Diencephalon (tissue), 1 donor: Measurements from ENCODE around the gene NAT14. TPM values are rescaled to one million over a fixed set of nuclear protein-coding genes. Genes with fewer than 3 reads are reported as not detected.

ENCODE experiments used
- total RNA-seq: library from RNA; depleted of rRNA; stranded (reverse); fragments of >200 nt; gene quantifications from one replicate; pipeline ENCODE4 v1.2.3, GENCODE V29; 2014

Gene NAT14, protein sequence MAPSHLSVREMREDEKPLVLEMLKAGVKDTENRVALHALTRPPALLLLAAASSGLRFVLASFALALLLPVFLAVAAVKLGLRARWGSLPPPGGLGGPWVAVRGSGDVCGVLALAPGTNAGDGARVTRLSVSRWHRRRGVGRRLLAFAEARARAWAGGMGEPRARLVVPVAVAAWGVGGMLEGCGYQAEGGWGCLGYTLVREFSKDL
- 20.3 TPM for total RNA-seq

DNA sequence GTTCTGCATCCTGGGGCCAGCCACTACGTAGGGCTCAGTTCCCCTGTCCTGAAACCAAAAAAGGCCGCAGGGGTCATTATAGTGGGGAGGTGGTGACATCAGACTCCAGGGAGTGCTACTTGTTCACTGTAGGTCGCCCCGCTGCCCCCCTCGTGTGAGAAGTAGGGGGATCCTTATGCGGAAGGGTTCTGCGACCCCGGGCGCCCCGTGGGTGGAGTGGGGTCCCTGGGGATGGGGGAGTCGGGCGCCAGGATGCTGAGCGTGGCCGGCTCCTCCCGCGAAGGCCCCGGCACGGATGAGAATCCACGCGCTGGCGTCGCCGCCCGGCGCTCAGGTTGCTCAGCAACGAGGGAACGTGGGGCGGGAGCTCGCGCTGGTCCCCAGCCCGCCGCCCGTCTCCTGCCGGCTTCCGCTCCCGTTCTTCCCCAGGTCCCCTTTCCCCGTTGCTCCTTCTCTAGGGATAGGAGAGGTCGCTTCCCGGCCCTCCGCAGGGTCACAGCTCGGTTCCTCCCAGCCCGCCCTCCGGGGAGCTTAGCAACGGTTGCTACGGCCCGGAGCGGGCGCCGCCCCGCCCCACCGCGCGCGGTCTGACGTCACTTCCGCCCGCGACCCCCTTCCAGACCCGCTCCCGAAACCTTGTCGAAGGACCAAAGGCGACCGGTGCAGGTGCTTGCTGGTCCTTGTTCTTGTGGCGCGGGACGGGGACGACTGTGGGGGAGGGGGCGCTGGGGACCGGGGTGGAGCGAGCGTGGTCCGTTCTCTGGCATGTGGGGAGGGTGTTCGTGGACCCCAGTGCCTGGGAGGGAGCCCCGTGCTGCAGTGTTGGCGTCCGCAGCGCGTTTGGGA, at the start of gene NAT14:
NAT14 (plus strand) TSS at position 596 of the 846 bp plus-strand sequence. CDS start 521 bp downstream, outside the sequence.

DNA sequence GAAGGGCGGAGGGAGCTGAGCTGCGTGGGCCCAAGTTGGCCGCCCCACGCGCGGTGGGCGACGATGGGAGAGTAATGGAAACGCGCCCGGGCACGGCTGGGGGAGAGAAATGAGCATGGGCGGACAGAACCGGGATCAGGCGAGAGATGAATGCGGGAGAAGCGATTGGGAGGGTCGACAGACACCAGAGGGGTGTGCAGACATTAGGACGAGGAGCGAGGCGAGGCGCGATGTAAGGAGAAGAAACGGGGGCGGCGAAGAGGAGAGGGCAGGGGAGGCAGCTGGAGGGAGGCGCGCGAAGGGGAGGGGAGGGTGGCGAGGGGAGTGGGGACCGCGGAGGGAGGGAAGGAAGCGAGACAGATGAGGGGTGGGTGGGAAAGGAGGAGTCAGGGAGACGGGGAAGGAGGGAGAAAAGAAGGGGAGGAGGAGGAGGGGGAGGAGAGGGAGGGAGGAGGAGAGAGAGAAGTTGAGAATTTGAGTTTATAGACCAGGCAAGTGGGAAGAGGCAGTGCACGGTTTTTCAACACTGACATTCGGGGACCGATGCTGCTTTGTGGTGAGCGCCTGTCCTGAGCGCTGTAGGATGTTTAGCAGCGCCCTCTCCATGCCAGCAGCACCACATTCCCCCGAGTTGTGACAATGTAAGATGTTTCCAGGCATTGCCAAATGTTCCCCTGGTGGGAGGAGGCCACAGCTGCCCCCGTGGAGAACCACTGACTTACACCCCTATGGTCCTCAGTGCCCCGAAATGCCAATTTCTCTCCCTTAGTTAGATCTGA, 41.8 kb upstream of the NAT14 start, which contains the start of gene SHISA7:
SHISA7 (minus strand) TSS at position 256 of the 779 bp plus-strand sequence. CDS start 437 bp downstream, outside the sequence.

DNA sequence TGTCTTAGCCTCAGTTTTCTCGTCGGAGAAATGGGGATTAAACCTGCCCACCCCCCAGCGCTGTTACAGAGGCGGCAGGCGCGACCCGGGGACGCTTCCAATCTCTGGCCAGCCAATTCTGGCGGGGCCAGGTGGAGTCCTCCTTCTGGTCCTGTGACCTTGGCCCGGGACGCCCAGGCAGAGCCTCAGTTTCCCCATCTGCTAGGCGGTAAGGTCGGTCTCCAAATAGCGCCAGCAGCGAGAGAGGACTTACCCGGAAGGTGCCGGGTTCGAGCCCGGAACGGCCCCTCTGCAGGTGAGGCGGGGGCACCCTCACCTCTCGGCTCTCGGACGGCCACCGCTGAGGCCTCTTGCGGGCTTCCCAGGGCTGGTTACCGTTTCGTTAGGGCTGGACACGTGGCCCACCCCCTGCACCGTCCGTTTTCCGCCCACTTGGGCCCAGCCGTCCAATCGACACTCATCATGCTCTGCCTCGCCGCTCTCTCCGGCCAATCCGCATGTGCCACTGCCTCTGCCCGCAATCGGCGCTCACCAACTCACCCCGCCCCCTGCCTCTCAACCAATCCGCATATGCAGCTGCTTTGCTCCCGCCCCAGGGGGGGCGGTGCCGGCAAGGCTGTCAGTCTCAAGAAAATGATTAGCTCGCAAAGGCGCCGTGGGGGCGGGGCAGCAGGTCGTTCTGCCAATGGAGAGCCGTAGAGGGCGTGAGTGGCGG, 23.6 kb upstream of the NAT14 start, which contains the start of gene ISOC2:
ISOC2 (minus strand) TSS at position 384 of the 715 bp plus-strand sequence. CDS start 5,156 bp downstream, outside the sequence.

DNA sequence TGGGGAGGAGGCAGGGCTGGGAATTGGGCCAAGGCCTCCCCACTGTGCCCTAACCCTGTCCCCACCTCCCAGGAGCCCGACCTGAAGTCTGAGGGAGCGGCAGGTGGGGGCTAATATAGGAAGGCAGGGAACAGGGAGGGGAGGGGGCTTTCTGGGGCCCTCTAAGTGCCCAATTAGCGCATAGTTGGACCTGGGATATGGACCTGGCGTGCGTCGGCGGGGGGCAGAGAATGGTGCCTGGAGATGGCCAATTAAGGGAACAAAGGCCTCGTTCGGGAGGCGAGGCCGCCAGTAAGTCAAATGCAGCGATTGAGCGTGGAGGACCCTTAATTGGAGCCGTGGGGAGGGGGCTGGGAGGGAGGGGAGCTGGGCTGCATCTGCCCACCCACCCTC, 20.3 kb upstream of the NAT14 start, which contains the start of gene C19orf85:
C19orf85 (minus strand) TSS at position 90 of the 393 bp plus-strand sequence. CDS start 197 bp downstream, outside the sequence.

DNA sequence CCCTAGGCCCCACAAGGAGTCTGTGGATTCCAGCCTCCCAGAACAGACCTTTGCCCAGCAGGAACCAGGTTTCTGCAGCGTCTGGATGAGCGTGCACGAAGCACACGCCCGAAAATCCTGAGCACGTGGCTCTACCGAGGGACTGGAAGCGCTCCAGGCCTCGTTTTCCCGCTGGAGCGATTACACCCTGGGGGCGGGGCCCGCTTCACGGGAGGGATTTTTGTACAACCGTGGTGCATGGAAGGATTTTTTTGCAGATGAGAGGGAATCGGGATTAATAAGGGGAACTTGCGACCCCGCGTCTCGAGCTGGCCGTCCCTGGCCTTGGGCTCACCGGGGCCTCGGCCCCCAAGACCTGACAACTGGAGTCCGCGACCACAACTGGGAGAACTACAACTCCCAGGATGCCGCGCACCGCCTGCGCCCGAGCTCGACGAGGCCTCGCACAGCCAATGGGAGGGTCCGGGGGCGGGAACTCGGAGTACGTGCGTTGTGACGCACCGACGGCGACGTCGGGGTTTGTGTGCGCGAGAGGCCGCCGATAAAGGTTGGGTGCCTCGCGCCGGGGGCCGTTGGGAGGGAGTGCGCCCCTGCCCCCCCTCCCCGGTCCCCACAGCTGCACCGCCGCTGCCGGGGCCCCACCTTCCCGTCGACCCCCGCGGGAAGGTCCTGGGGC, 8.8 kb upstream of the NAT14 start, which contains the start of gene ZNF628:
ZNF628 (plus strand) TSS at position 518 of the 676 bp plus-strand sequence. CDS start 3,294 bp downstream, outside the sequence.

DNA sequence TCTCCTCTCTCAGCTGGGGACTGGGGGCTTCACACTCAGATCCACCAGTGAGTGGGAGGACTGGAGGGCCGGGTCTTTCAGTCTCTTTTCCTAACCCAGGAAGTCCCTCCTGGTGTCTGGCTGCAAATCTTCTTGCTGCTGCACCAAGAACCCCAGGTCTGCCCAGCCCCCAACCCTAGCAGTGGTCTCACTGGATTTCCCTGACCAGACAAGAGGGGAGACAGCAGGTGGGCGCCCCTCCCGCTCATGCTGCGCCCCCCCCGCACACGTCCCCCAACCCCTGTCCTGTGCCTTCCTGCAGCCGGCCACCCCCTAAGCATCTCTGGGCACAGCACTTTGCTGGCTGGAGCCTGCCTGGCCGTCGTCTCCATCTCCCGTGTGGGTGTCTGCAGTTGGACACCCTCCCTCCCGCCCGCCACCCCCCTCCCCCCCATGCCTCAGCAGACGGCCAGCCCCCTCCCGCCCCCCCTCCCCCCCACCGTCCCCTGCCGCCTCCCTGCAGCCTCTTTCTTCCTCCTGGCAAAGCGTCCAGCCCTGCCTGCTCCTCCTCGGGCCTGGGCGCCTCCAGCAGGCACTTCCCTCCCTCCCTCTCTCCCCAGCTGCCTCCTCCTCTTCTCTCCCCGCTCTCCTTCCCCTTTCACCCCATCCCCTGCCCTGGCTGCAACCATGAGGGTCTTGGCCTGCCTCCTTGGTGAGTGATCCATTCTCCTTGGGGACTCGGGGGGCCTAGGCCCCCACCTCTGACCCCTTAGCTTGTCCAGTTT, 3.1 kb downstream of the NAT14 start, which contains the start of gene SSC5D:
SSC5D (plus strand) TSS at position 513 of the 764 bp plus-strand sequence; CDS start at position 667, 154 bp downstream.

Other genes with a start within 250 kb of the NAT14 start
- gene PPP6R1, start 226.2 kb upstream of the NAT14 start, total RNA-seq, result 23.1 TPM
- gene HSPBP1, start 205.1 kb upstream of the NAT14 start, total RNA-seq, result 29.8 TPM
- gene BRSK1, start 201.2 kb upstream of the NAT14 start, total RNA-seq, result 111 TPM
- not detected for gene TMEM150B, start 159.8 kb upstream of the NAT14 start, total RNA-seq
- gene KMT5C, start 145.3 kb upstream of the NAT14 start, total RNA-seq, result 11.3 TPM
- gene COX6B2, start 130.5 kb upstream of the NAT14 start, total RNA-seq, result 0.92 TPM
- not detected for gene GARIN5B, start 121.9 kb upstream of the NAT14 start, total RNA-seq
- gene IL11, start 114.7 kb upstream of the NAT14 start, total RNA-seq, result 0.23 TPM
- not detected for gene TMEM190, start 108.4 kb upstream of the NAT14 start, total RNA-seq
- gene TMEM238, start 100.9 kb upstream of the NAT14 start, total RNA-seq, result not detected
- 129 TPM for gene RPL28, start 99.3 kb upstream of the NAT14 start, total RNA-seq
- gene UBE2S, start 77.4 kb upstream of the NAT14 start, total RNA-seq, result 43.4 TPM
- 4.6 TPM for gene SHISA7, start 41.9 kb upstream of the NAT14 start, total RNA-seq
- 20.5 TPM for gene ISOC2, start 23.5 kb upstream of the NAT14 start, total RNA-seq
- gene C19orf85, start 20.4 kb upstream of the NAT14 start, total RNA-seq, result not detected
- gene ZNF628, start 8.6 kb upstream of the NAT14 start, total RNA-seq, result 1.6 TPM
- 0.23 TPM for gene SSC5D, start 3.2 kb downstream of the NAT14 start, total RNA-seq
- not detected for gene SBK2, start 51.9 kb downstream of the NAT14 start, total RNA-seq
- not detected for gene SBK3, start 60.4 kb downstream of the NAT14 start, total RNA-seq
- gene ZNF579, start 95.7 kb downstream of the NAT14 start, total RNA-seq, result 4.6 TPM
- 5.3 TPM for gene FIZ1, start 114.3 kb downstream of the NAT14 start, total RNA-seq
- gene ZNF524, start 115.1 kb downstream of the NAT14 start, total RNA-seq, result 3.0 TPM
- 1.8 TPM for gene ZNF865, start 120.5 kb downstream of the NAT14 start, total RNA-seq
- 6.5 TPM for gene ZNF784, start 139.4 kb downstream of the NAT14 start, total RNA-seq
- 6.9 TPM for gene ZNF580, start 155.8 kb downstream of the NAT14 start, total RNA-seq
- 7.8 TPM for gene ZNF581, start 158.5 kb downstream of the NAT14 start, total RNA-seq
- 16.6 TPM for gene CCDC106, start 163.0 kb downstream of the NAT14 start, total RNA-seq
- 76.1 TPM for gene U2AF2, start 169.8 kb downstream of the NAT14 start, total RNA-seq
- 33.2 TPM for gene EPN1, start 190.0 kb downstream of the NAT14 start, total RNA-seq